Measurements from ENCODE around the gene HUWE1. TPM values are rescaled to one million over a fixed set of nuclear protein-coding genes. Genes with fewer than 3 reads are reported as not detected.

HUWE1 gene
- total RNA-seq, 3 donors from 2014 or later: 99.7 to 122 (median 108) TPM

DNA sequence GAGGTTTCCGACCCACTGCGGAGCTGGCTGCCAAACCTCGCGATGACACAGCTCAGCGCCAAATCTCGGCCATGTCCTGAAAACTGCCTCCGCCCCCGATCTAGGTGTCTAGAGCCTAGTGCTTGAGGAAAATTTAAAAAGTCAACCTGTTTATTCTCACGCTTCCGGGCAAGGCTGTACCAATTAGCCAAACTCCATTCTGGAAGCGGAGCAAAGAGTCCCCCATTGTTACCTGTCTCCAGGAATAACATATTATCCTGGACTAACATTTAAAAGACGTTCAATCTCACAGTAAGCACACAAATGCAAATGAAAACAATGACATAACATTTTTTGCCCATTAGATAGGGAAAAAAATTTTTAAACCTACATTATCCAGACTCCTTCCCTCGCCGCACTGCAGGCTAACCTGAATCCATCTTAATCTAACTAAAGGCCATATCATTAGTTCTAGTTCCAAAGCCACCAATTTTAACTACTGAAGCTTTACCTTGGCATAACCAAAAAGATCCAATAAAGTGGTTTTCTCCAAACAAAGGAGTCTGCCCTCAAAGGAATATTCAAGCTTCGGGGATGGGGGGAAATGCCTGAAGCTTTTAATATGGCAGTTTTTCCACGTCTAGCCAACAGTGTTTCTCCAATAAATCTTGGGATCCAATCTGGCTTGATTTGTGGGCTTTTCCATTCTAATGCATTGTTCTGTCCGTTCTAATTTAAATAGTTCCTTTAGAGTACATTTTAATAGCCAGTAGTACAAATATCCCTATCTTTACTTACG is 1.9 kb downstream of the HUWE1 start:
- peak overlapping the region; percentile 76 to 91 for H3K27ac ChIP-seq
- peak overlapping the region; percentile 58 to 84 (median 61) for H3K4me3 ChIP-seq
- H3K27me3 ChIP-seq: peaks cover 0 to 20% of the 10 kb centered on the region in 2 donors
- no peak for DNase-seq (ENCODE audit: low spot score in 2 of 2)
- no peaks in the 10 kb centered on the region for H3K36me3 ChIP-seq
- no peak for TF ChIP-seq POLR2A (IDR thresholded peaks at IDR 0.05)
- TF ChIP-seq POLR2AphosphoS5 (IDR thresholded peaks at IDR 0.05): no peak
- TF ChIP-seq CTCF (IDR thresholded peaks at IDR 0.05): peak in 1 of 3 donors; percentile 15
- H3K9me3 ChIP-seq: no peaks in the 10 kb centered on the region
- intact Hi-C loops (cut with DNase I; ENCODE audit: low total_unique reads): no loop called here
- H3K4me1 ChIP-seq: peaks cover 0 to 6% of the 10 kb centered on the region in 2 donors

DNA sequence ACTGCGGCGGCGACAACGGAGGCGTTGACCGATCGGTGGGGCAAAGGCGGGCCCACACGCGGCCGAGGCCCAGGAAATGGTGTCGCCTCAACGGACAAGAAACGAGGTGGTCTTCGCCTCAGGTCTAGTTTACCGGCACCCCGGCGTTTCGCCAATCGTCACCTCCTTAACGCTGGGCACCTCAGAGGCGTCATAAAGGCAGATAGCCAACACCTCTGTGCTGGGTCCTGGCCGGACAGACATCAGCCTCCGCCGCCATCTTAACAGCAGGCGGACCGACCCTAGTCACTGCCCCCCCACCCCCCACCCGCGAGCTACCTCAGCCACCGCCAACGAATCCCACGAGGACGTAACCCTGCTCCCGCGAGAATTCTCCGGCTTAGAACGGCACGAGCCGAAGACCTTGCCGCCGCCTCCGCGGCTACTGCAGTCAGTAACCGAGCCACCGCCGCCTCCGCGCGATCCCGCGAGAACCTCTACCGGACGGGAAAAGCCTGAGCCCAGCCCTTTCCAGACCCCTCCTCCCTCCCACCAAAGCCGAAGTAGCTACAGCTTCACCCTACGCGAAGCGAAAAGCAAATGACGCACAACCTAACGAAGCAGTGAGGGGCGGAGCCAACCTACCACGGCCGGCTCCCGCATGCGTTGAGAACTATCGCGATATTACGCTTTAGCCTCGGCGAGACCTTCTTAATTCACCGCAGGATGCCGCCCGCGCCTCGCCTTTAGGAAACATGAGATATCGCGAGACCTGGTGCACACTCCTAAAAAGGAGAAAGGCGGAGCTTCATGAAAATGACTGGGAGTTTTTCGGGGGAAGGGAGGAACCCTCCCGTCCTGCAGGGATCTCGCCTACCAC is 2.7 kb downstream of the HUWE1 start:
- H3K9me3 ChIP-seq: no peaks in the 10 kb centered on the region
- peak overlapping the region; percentile 91 to 94 for H3K27ac ChIP-seq
- H3K4me3 ChIP-seq: peak overlapping the region; percentile 58 to 84 (median 61)
- peaks cover 4% of the 10 kb centered on the region for H3K36me3 ChIP-seq
- TF ChIP-seq POLR2AphosphoS5 (IDR thresholded peaks at IDR 0.05) (peak; percentile 52 to 88 (median 73)), CTCF (IDR thresholded peaks at IDR 0.05) (no peak), POLR2A (IDR thresholded peaks at IDR 0.05) (peak; percentile 47)
- intact Hi-C loops (cut with DNase I; ENCODE audit: low total_unique reads): no loop called here
- DNase-seq (ENCODE audit: low spot score in 2 of 2): peak; percentile 90 to 95
- H3K27me3 ChIP-seq: peaks cover 0 to 20% of the 10 kb centered on the region in 2 donors
- peaks cover 0 to 6% of the 10 kb centered on the region in 2 donors for H3K4me1 ChIP-seq

- peak overlapping the region; percentile 91 to 94 for H3K27ac ChIP-seq
- peaks cover 0 to 6% of the 10 kb centered on the region in 2 donors for H3K4me1 ChIP-seq
- H3K9me3 ChIP-seq: no peaks in the 10 kb centered on the region
- H3K36me3 ChIP-seq: peaks cover 4% of the 10 kb centered on the region
- intact Hi-C loops (cut with DNase I; ENCODE audit: low total_unique reads): no loop called here
- peak overlapping the region; percentile 58 to 84 (median 61) for H3K4me3 ChIP-seq
- TF ChIP-seq POLR2AphosphoS5 (IDR thresholded peaks at IDR 0.05) (peak in 1 of 3 donors; percentile 29), CTCF (IDR thresholded peaks at IDR 0.05) (no peak), POLR2A (IDR thresholded peaks at IDR 0.05) (no peak)
- H3K27me3 ChIP-seq: peaks cover 0 to 20% of the 10 kb centered on the region in 2 donors
- no peak for DNase-seq (ENCODE audit: low spot score in 2 of 2)
Measured at GRCh38 chrX:53682885-53683555, 3.5 kb downstream of the HUWE1 start.

DNA sequence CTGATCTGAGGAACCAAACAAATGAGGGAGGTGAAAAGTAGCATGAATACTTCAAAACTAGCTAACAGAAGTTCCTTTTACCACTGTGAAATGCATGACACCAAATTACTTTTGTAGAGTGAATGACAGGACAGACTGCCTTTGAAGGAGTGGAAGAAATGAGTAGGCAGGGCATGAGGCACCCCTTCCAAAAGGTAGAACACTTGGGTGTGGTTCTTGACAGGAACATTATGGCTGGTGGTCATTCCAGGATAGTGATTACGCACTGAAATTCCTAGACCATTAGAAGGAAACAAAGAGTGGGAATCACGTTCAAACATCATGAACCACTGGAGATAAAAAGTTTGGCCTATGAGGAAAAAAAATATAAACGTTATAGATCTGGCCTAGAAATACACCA is 4.9 kb downstream of the HUWE1 start:
- Histone ChIP-seq H3K36me3 (peaks cover 4% of the 10 kb centered on the region), H3K4me1 (peaks cover 0 to 6% of the 10 kb centered on the region in 2 donors), H3K27ac (no peak overlapping the region), H3K9me3 (no peaks in the 10 kb centered on the region), H3K4me3 (no peak overlapping the region), H3K27me3 (peaks cover 0 to 15% of the 10 kb centered on the region in 2 donors)
- no peak for TF ChIP-seq CTCF (IDR thresholded peaks at IDR 0.05)
- no peak for TF ChIP-seq POLR2AphosphoS5 (IDR thresholded peaks at IDR 0.05)
- TF ChIP-seq POLR2A (IDR thresholded peaks at IDR 0.05): no peak
- DNase-seq (ENCODE audit: low spot score in 2 of 2): no peak
- intact Hi-C loops (cut with DNase I; ENCODE audit: low total_unique reads): no loop called here
